Measurements from ENCODE around the gene FBXL20. TPM values are rescaled to one million over a fixed set of nuclear protein-coding genes. Genes with fewer than 3 reads are reported as not detected.

The FBXL20 gene
- total and polyA plus RNA-seq, 10 of the 15 experiments (the other 5 are each of a cell fraction or from before 2014, with no cell fraction given), result 1.2 to 8.3 (median 4.4) TPM

GRCh38 chr17:39283896-39284295 lies 117.5 kb downstream of the FBXL20 start (continued):
- no peak for TF ChIP-seq MAX (IDR thresholded peaks at IDR 0.05; ENCODE audit: low read depth, low read length)
- TF ChIP-seq KLF5 (IDR thresholded peaks at IDR 0.05; ENCODE audit: partially characterized antibody), result no peak
- TF ChIP-seq BMI1 (IDR thresholded peaks at IDR 0.05; ENCODE audit: borderline replicate concordance), result no peak
- no peak for TF ChIP-seq BCL3 (IDR thresholded peaks at IDR 0.05; ENCODE audit: borderline replicate concordance, insufficient read depth, low read depth, low read length, poor library complexity, severe bottlenecking)
- no peak for TF ChIP-seq ZBTB33 (IDR thresholded peaks at IDR 0.05)
- TF ChIP-seq KDM1A (IDR thresholded peaks at IDR 0.05; ENCODE audit: borderline replicate concordance), result no peak
- no peak for TF ChIP-seq TCF3 (IDR thresholded peaks at IDR 0.05; ENCODE audit: borderline replicate concordance, insufficient read depth, low read depth, low read length)

GRCh38 chr17:39283098-39283497 lies 118.3 kb downstream of the FBXL20 start:
- ChIA-PET RAD21 (ENCODE audit: unreplicated experiment) (no interaction called here), POLR2A (interaction anchor here (0.6 to 1.4 kb wide), 3 partner anchors 9 to 383 kb away, joined by 3 to 7 read pairs (median 4); no protein-coding TSS in a partner anchor), SMC1A (ENCODE audit: uncharacterized antibody, unreplicated experiment) (interaction anchor here (0.7 to 1.5 kb wide), 4 partner anchors 8 to 115 kb away, joined by 3 to 4 read pairs (median 4); no protein-coding TSS in a partner anchor), CTCF (interaction anchor here (0.6 to 2.2 kb wide), 6 partner anchors 9 to 340 kb away, joined by 3 to 14 read pairs (median 3); no protein-coding TSS in a partner anchor)
- Histone ChIP-seq H3K9me3 (replicated peaks; ENCODE audit: control insufficient read depth, insufficient read depth, low read length) (no peaks in the 10 kb centered on the region), H3K9ac (ENCODE audit: control insufficient read depth, insufficient read depth, low read length) (no peak overlapping the region), H3K4me1 (ENCODE audit: control insufficient read depth, insufficient read depth, low read length) (no peaks in the 10 kb centered on the region), H3K27me3 (replicated peaks in 1 of 2; ENCODE audit: control insufficient read depth in 2 of 2, insufficient read depth in 2 of 2, low read length in 1 of 2) (no peaks in the 10 kb centered on the region), H3K36me3 (ENCODE audit: control insufficient read depth in 2 of 2, insufficient read depth in 2 of 2, low read length in 1 of 2) (peaks cover 0 to 4% of the 10 kb centered on the region in 2 experiments; a peak in 2 of 4 replicates), H3K4me3 (no peak overlapping the region), H3K79me2 (ENCODE audit: control insufficient read depth, insufficient read depth, low read length) (no peaks in the 10 kb centered on the region), H3K4me2 (ENCODE audit: control insufficient read depth, insufficient read depth) (no peak overlapping the region), H2AFZ (ENCODE audit: control insufficient read depth, low read depth, low read length) (no peak overlapping the region), H4K20me1 (ENCODE audit: control insufficient read depth, insufficient read depth) (no peaks in the 10 kb centered on the region), H3K27ac (ENCODE audit: control insufficient read depth, insufficient read depth) (no peak overlapping the region)
- DNase-seq (ENCODE audit: low read depth, low spot score) (no peak), ATAC-seq (no peak), FAIRE-seq (no peak)
- in situ Hi-C loops (cut with MboI) (no loop called here), intact Hi-C loops (cut with micrococcal nuclease; ENCODE audit: unreplicated experiment) (loop anchor here (10.0 kb wide), 1 partner anchor 62 kb away; no protein-coding TSS in a partner anchor)
- BruUV-seq (replicated peaks), result no TSS peak
- 94% methylated on average over 4 of the region's 4 CpGs for WGBS (ENCODE audit: insufficient coverage, insufficient replicate concordance, low lambda C conversion rate, missing lambda C conversion rate)
- no peak for TF ChIP-seq ZNF207 (IDR thresholded peaks at IDR 0.05; ENCODE audit: borderline replicate concordance)
- TF ChIP-seq NRF1 (conservative IDR thresholded peaks at IDR 0.05; ENCODE audit: low read depth, low read length), result no peak
- TF ChIP-seq RCOR1 (conservative IDR thresholded peaks at IDR 0.05; ENCODE audit: low read depth, low read length), result no peak
- TF ChIP-seq ATF7 (IDR thresholded peaks at IDR 0.05; ENCODE audit: low read depth), result no peak
- TF ChIP-seq STAT3 (IDR thresholded peaks at IDR 0.05; ENCODE audit: low read depth, low read length), result no peak
- no peak for TF ChIP-seq ZBTB11 (CRISPR knock-in tag; IDR thresholded peaks at IDR 0.05)
- TF ChIP-seq EZH2 (IDR thresholded peaks at IDR 0.05; ENCODE audit: borderline replicate concordance, control insufficient read depth, low read depth, low read length), result no peak
- no peak for TF ChIP-seq BCL11A (IDR thresholded peaks at IDR 0.05; ENCODE audit: low read depth, low read length)
- TF ChIP-seq SUPT20H (IDR thresholded peaks at IDR 0.05; ENCODE audit: borderline replicate concordance, control insufficient read depth, low read depth, low read length), result no peak
- no peak for TF ChIP-seq HCFC1 (IDR thresholded peaks at IDR 0.05; ENCODE audit: low read length)

Measured in GM12878 (cell line).